ENCODE measurements around the gene CLDN16. TPM values are rescaled to one million over a fixed set of nuclear protein-coding genes. Genes with fewer than 3 reads are reported as not detected.

Gene CLDN16
- total RNA-seq, 1 experiment from 2014 or later = not detected

- no peak for TF ChIP-seq IRF2 (CRISPR knock-in tag; IDR thresholded peaks at IDR 0.05; ENCODE audit: borderline replicate concordance, low read depth)
- ChIA-PET CTCF (interaction anchor here (1.3 kb wide), 1 partner anchor 109 kb away, joined by 3 read pairs; the partner anchor contains the start of gene CLDN1), POLR2A (no interaction called here)
- Mint-ChIP-seq H3K27ac (no peak overlapping the region), H3K27me3 (ENCODE audit: low read depth) (no peaks in the 10 kb centered on the region), H3K36me3 (no peaks in the 10 kb centered on the region), H3K4me1 (no peaks in the 10 kb centered on the region), H3K4me3 (no peak overlapping the region), H3K9me3 (peaks cover 15% of the 10 kb centered on the region)
- ATAC-seq (no peak), DNase-seq (ENCODE audit: low spot score) (no peak)
These were observed 42.9 kb downstream of the CLDN16 start for GRCh38 chr3:190430906-190431305.

- Mint-ChIP-seq H3K27ac (no peak overlapping the region), H3K27me3 (ENCODE audit: low read depth) (no peaks in the 10 kb centered on the region; the same call in 1 of the 2 replicates), H3K4me3 (no peak overlapping the region), H3K4me1 (no peaks in the 10 kb centered on the region), H3K36me3 (no peaks in the 10 kb centered on the region), H3K9me3 (peaks cover 22% of the 10 kb centered on the region)
- no peak for ATAC-seq
- POLR2A ChIA-PET = no interaction called here
- no peak for TF ChIP-seq ZNF671 (CRISPR knock-in tag; IDR thresholded peaks at IDR 0.05)
- no peak for TF ChIP-seq ZNF425 (CRISPR knock-in tag; conservative IDR thresholded peaks at IDR 0.05)
- TF ChIP-seq AFF4 (CRISPR knock-in tag; IDR thresholded peaks at IDR 0.05; ENCODE audit: borderline replicate concordance) = no peak
- TF ChIP-seq ARID4B (CRISPR knock-in tag; IDR thresholded peaks at IDR 0.05; ENCODE audit: borderline replicate concordance) = no peak
- no peak for TF ChIP-seq GTF2I (CRISPR knock-in tag; conservative IDR thresholded peaks at IDR 0.05)
- TF ChIP-seq PRRX2 (CRISPR knock-in tag; IDR thresholded peaks at IDR 0.05) = no peak
- TF ChIP-seq MYBL2 (CRISPR knock-in tag; IDR thresholded peaks at IDR 0.05) = no peak
- no peak for TF ChIP-seq SOX15 (CRISPR knock-in tag; IDR thresholded peaks at IDR 0.05)
- TF ChIP-seq CBFB (CRISPR knock-in tag; IDR thresholded peaks at IDR 0.05; ENCODE audit: low read depth) = no peak
- no peak for TF ChIP-seq ZBTB43 (CRISPR knock-in tag; IDR thresholded peaks at IDR 0.05)
- no peak for TF ChIP-seq MLX (CRISPR knock-in tag; IDR thresholded peaks at IDR 0.05)
- no peak for TF ChIP-seq ATF2 (CRISPR knock-in tag; IDR thresholded peaks at IDR 0.05; ENCODE audit: borderline replicate concordance, low read depth)
- CTCF ChIA-PET = interaction anchor here (1.3 to 1.5 kb wide), 2 partner anchors 8 to 11 kb away, joined by 4 to 5 read pairs; no protein-coding TSS in a partner anchor
- DNase-seq (ENCODE audit: low spot score) = no peak
These were observed 44.3 kb downstream of the CLDN16 start for GRCh38 chr3:190432216-190432615.

Data from WTC11 (cell line).